GM18858 (cell line): ENCODE data around the gene CGB1.
"Not testable (repeated sequence)": the region's sequence is repeated elsewhere in the genome, so short reads cannot be mapped to it uniquely, and the experiment has no call there.

Source experiments
- ATAC-seq: cut with Tn5 transposase; IDR thresholded peaks from one replicate; pipeline ENCODE4 v1.9.1; 2021; ENCODE audit not compliant: unreplicated experiment

The CGB1 gene

GRCh38 chr19:49058562-49058961 is 21.9 kb upstream of the CGB1 start:
- ATAC-seq, result no peak

DNA sequence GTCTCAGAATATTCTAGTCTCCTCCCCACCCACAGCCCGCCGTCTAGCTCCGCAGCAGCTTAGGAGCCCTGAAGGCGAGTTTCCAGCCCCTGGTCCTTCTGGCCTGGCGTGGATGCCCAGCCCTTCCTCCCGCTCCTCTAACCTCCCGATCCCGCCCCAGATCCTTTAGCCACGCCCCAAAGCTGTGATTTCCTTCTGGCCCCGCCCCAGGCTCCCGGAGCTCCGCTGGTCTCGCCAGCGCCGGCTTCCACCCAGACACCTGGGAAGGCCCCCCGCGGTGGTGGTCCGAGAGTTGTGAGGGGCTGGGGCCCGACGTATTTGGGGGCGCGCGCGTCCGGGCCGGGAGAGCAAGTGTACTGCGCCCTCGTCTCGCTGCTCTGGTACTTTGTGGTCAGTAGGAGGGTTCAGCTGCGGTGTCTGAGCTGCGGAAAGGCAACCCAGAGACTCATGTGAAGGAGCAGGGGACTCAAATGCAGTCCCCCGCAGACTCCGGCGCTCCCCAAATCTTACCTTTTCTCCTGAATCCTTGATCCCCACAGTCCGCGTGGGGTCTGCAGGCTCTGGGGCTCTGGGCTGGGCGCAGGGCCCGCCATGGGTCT is 21.0 kb upstream of the CGB1 start, which contains the start of gene CGB7:
Gene CGB7 (minus strand): TSS at position 114 of the 599 bp plus-strand sequence. CDS start 2,374 bp downstream, outside the sequence.
- no peak for ATAC-seq

GRCh38 chr19:49056902-49057596 is 20.4 kb upstream of the CGB1 start:
- not testable (repeated sequence) for ATAC-seq

DNA sequence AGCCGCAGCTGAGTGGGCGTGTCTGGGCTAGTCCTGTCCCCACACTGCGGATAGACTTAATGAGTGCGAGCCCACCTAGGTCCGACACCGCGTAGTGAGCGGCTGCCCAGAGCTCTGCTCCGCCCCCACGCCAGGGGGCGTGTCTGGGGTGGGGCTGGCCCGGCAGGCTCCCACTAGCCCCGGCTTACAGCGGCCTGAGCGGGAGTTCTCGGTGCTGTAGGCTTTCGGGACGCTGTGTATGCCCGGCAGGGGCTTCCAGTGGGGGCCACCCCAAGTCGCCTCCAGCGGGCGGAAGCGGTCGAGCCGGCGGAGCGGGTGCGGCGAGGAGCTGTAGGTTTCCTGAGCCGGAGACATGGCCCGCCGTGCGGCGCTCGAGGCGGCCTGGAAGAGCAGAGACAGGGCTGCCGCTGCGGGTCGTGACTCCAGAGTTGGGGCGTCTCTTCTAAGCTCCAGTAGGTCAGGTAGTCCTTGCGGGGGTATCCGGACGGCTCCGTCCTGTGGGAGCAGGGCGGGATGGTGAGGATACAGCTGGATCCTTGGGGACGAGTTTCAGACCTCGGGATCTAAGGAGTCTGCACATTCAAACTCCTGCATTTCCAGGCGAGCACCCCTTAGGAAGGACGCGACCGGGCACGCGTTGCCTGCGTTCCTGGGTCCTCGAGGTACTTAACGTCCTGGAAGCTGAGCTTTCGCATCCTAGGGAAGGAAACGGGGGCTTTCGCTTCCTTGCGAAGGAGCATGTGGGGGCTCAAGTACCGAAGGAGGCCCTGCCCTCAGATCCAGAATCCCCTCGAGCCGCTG is 19.6 kb upstream of the CGB1 start:
- ATAC-seq, result no peak

DNA sequence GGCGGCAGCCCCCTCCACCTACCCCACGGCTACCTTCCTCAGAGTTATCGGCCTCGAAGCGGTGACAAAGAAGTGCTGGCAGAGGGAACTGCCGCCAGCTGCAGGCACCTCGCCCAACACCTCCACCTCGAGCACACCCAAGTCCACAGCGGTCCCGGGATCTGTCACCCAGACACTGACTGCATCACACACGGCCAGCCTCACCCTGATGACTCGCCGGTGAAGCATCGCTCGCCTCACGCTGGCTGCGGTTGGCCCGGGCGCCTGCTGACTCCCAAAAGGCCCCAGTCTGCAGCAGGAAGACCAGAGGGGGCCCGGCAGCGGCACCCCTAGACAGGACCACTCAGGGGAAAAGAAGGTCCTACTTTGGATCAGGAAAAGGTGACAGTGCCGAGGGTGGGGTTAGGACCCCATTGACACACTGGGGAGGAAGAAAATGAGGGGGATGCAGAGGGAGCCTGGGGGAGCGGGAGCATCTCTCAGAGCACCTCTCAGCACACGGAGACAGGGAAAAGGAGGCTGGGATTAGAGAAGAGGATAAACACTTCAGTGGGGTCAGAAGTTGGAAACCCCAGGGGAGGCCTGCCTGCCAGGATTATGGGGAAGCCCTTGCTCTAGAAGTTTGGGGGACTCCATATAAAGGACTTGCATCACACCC is 13.8 kb upstream of the CGB1 start:
- not testable (repeated sequence) for ATAC-seq

GRCh38 chr19:49049834-49050233 is 13.1 kb upstream of the CGB1 start:
- ATAC-seq, result not testable (repeated sequence)

DNA sequence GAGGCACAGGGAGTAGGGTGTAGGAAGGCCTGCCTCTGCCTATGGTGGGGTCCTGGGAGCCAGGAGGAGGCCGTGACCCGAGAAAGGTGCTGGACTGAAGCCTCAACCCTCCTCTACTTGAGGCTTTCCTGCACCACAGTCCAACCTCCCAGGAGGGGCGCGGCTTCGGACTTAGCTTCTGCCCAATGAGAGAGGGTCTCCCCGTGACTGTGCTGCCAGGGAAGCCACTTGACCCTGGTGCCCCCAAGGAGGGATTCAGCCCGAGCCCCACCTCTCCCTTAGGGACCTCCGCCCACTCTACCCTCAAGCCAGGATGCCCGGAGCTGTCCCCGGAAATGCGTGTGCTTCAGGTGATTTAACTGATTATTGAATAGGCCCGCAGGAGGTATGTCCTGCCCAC is 12.3 kb upstream of the CGB1 start, which contains the start of gene CGB8:
Gene CGB8 (minus strand): TSS at position 101 of the 400 bp plus-strand sequence. CDS start 372 bp downstream, outside the sequence.
- not testable (repeated sequence) for ATAC-seq

DNA sequence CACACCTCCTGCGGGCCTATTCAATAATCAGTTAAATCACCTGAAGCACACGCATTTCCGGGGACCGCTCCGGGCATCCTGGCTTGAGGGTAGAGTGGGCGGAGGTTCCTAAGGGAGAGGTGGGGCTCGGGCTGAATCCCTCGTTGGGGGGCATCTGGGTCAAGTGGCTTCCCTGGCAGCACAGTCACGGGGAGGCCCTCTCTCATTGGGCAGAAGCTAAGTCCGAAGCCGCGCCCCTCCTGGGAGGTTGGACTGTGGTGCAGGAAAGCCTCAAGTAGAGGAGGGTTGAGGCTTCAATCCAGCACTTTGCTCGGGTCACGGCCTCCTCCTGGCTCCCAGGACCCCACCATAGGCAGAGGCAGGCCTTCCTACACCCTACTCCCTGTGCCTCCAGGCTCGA is 6.9 kb upstream of the CGB1 start, which contains the start of gene CGB5:
Gene CGB5 (plus strand): TSS at position 301 of the 400 bp plus-strand sequence. CDS start 362 bp downstream, outside the sequence.
- not testable (repeated sequence) for ATAC-seq

DNA sequence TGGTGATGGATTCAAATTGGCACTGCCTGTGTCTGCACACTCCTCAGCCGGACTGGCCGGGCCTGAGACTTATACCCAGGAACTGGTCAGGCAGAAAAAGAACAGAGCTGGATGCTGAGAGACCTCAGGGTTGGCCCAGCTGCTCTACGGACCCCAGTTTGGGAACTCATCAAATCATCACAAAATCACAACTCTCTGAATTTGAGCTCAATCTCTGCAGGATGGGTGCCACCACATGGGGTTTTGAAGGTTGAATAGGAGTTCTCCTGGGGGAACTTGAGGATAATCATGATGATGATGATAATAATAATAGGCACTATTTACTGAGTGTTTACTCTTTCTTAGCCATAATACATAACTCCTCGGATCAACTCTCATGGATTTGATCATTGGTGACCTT is 6.0 kb upstream of the CGB1 start:
- not testable (repeated sequence) for ATAC-seq

GRCh38 chr19:49042177-49042576 is 5.5 kb upstream of the CGB1 start:
- no peak for ATAC-seq

DNA sequence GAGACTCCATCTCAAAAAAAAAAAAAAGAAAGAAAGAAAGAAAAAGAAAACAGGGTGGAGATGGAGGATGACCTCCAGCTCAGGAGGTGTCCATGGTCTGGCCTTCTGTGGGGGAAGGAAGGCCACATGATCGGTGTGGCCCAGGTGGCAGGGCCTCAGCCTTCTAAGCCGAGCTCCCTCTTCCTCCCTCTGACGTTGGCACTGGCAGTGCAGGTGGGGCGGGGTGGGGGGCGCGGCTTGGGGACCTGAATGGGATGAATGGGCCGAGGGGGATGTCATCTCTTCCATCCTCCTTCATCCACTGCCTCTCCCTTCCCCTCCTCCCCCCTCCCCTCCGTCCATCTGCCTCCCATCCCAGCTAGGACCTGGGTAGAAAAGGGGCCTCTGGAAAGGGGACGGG is 3.0 kb upstream of the CGB1 start:
- ATAC-seq, result not testable (repeated sequence)

DNA sequence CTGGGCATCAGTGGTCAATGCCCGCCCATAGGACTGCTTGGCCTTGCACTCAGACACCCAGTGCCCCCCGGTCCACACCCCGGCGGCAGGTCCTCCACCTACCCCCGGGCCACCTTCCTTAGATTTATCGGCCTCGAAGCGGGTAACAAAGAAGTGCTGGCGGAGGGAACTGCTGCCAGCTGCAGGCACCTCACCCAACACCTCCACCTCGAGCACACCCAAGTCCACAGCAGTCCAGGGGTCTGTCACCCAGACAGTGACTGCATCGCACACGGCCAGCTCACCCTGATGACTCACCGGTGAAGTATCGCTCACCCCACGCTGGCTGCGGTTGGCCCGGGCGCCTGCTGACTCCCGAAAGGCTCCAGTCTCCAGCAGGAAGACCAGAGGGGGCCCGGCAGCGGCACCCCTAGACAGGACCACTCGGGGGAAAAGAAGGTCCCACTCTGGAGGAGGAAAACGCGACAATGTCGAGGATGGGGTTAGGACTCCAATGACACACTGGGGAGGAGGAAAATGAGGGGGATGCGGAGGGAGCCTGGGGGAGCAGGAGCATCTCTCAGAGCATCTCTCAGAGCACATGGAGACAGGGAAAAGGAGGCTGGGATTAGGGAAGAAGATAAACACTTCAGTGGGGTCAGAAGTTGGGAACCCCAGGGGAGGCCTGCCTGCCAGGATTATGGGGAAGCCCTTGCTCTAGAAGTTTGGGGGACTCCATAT is 2.0 kb upstream of the CGB1 start:
- not testable (repeated sequence) for ATAC-seq

DNA sequence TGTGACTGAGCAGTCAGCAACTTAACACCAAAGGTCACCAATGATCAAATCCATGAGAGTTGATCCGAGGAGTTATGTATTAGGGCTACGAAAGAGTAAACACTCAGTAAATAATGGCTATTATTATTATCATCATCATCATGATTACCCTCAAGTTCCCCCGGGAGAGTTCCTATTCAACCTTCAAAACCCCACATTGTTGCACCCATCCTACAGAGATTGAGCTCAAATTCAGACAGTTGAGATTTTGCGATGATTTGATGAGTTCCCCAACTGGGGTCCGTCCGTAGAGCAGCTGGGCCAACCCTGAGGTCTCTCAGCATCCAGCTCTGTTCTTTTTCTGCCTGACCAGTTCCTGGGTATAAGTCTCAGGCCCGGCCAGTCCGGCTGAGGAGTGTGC is 1.4 kb upstream of the CGB1 start:
- not testable (repeated sequence) for ATAC-seq

DNA sequence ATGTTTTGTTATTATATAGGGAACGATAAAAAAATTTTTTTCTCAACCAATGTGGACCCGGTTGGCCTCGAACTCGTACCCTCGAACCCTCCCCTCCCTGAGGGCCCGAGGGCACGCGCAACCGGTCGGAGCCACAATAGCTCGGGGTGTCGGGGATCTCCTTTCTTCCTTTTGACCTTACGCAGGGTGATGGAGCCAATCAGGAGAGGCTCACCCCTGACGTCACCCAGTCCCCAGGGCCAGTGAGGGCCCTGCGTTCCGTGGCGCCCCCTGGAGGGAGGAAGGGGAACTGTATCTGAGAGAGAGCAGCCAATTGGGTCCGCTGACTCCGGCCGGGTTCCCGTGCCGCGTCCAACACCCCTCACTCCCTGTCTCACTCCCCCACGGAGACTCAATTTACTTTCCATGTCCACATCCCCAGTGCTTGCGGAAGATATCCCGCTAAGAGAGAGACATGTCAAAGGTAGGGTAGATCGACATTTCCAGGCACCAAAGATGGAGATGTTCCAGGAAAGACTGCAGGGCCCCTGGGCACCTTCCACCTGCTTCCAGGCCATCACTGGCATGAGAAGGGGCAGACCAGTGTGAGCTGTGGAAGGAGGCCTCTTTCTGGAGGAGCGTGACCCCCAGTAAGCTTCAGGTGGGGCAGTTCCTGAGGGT is 4.9 kb downstream of the CGB1 start, which contains the start of gene CGB2:
Gene CGB2 (plus strand): TSS at position 249 of the 660 bp plus-strand sequence. CDS start 206 bp downstream, at position 455.
- ATAC-seq, result not testable (repeated sequence)

GRCh38 chr19:49030323-49030722 is 6.4 kb downstream of the CGB1 start:
- not testable (repeated sequence) for ATAC-seq

- ATAC-seq, result not testable (repeated sequence)
Measured at GRCh38 chr19:49029749-49030148, 6.9 kb downstream of the CGB1 start.

DNA sequence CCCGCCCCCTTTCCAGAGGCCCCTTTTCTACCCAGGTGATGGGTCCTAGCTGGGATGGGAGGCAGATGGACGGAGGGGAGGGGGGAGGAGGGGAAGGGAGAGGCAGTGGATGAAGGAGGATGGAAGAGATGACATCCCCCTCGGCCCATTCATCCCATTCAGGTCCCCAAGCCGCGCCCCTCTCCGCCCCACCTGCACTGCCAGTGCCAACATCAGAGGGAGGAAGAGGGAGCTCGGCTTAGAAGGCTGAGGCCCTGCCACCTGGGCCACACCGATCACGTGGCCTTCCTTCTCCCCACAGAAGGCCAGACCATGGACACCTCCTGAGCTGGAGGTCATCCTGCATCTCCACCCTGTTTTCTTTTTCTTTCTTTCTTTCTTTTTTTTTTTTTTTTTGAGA is 8.0 kb downstream of the CGB1 start:
- not testable (repeated sequence) for ATAC-seq

- ATAC-seq, result not testable (repeated sequence)
Measured at GRCh38 chr19:49025599-49025998, 11.1 kb downstream of the CGB1 start.

GRCh38 chr19:49025088-49025487 is 11.6 kb downstream of the CGB1 start:
- ATAC-seq, result not testable (repeated sequence)
